HG02943 (cell line): ENCODE data around the gene ZNF329.
A peak's percentile ranks its signal among the peaks of the same experiment; 100 is the strongest.
"Not testable (repeated sequence)": the region's sequence is repeated elsewhere in the genome, so short reads cannot be mapped to it uniquely, and the experiment has no call there.

ENCODE experiments used
- ATAC-seq: cut with Tn5 transposase; IDR thresholded peaks from one replicate; pipeline ENCODE4 v1.9.1; 2021; ENCODE audit warnings: mild to moderate bottlenecking, low read depth, moderate library complexity; ENCODE audit not compliant: unreplicated experiment

Gene ZNF329

DNA sequence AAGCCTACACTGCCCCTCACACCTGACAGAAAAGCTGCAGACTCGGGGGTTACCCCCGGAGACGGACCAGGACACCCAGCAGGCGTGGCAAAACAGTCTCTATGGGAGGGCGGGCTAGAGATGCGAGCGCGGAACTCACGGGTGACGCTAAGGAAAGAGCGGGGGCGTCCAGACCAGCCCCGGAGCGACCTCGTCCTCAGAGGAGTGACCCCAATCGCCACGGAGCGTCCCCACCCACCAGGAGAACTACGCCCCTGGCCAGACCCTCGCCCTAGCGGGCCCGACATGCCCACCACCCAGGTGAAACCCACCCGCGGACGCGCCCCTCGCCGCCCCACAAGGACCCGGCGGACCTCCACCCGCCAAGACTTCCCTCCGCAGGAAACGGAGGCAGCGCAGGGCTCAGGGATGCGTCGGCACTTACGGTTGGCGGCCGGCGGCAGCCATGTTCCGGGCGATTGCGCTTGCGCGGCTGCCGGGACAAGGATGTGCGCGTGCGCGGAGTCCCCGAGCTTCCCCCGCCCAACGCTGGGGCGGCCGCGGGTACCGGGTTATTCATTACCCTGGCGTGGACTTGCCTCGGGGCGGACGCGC, at the start of gene ZNF329:
Gene ZNF329, minus strand, starts transcription at position 462 of the 594 bp plus-strand sequence. CDS start 21,286 bp downstream, outside the sequence.
- ATAC-seq = no peak

GRCh38 chr19:58196901-58197616, 46.5 kb upstream of the ZNF329 start:
- no peak for ATAC-seq

DNA sequence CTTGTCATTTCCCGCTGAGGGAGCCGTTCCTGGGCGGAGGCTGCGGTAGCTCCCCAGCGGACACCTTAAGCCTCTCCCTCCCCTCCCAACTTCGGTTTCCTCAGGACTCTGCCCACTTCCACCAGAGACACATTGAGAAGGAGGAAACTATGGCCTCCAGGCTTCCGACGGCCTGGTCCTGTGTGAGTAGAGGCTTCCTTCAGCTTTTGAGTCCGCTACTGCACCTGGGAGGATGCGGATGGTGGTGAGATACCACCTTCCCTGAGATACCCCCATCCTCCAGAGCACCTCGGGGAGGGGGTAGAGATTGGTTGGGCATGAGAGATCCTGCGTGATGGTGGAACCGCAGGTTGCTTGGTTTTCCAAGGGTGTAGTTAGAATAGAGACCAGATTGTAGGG, 33.2 kb upstream of the ZNF329 start:
- no peak for ATAC-seq

- peak; percentile 77 for ATAC-seq
These were observed 32.6 kb upstream of the ZNF329 start, which contains the start of gene ZNF274 for GRCh38 chr19:58182989-58183816. Gene ZNF274, plus strand, starts transcription at chr19:58183061. Its CDS starts 905 bp downstream, at chr19:58183966.

- no peak for ATAC-seq
These were observed 32.0 kb upstream of the ZNF329 start for GRCh38 chr19:58182577-58182988.

GRCh38 chr19:58181902-58182576, 31.4 kb upstream of the ZNF329 start:
- ATAC-seq = no peak

GRCh38 chr19:58170860-58171259, 20.3 kb upstream of the ZNF329 start:
- no peak for ATAC-seq

- ATAC-seq = no peak
These were observed 16.2 kb upstream of the ZNF329 start for GRCh38 chr19:58166708-58167280.

- ATAC-seq = no peak
These were observed 15.7 kb upstream of the ZNF329 start for GRCh38 chr19:58166268-58166667.

GRCh38 chr19:58157045-58157728, 6.6 kb upstream of the ZNF329 start:
- no peak for ATAC-seq

DNA sequence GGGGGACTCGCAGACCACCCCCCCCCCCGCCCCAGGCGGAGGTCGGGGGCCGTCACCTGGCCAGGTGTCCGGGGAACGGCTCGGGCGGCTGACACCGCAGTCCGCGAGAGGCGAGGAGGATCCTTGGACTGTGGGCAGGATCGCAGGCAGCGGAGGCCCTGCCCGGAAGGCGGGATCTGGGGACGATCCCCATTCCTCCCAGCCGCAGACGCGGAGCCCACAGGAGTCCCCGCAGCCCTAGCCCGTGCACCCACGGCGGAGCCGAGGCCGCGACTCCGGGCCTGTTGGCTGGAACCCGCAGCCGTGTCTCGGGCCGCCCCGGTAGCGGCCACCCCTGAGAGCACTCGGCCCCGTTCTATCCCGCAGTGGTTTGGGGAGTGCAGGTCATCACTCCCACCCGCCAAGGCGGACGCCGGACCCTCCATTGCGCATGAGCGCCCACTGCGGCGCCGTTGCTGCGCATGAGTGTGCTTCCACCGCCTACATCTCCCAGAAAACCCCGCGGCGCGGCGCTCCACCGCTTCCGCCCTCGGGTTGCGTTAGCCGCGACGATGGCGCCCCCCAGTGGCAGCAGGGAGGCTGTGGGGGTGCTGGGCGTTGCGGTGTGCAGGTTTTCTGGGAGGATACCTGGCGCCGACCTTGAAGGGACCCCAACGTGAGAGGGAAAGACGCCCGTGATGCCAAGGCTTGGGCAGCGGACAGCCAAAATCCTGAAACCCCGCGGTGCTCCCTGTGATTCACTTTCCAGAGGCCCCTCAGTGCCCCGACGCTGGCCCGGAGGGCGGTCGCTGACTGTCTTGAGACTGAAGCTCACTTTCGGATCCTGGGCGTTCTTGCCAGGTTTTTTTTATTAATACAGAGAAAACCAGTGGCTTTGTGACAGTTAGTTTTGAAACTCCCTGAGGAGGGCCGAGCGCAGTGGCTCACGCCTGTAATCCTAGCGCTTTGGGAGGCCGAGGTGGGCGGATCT, 4.4 kb upstream of the ZNF329 start:
- ATAC-seq = peak; percentile 47

GRCh38 chr19:58154287-58154678, 3.7 kb upstream of the ZNF329 start:
- ATAC-seq = no peak

DNA sequence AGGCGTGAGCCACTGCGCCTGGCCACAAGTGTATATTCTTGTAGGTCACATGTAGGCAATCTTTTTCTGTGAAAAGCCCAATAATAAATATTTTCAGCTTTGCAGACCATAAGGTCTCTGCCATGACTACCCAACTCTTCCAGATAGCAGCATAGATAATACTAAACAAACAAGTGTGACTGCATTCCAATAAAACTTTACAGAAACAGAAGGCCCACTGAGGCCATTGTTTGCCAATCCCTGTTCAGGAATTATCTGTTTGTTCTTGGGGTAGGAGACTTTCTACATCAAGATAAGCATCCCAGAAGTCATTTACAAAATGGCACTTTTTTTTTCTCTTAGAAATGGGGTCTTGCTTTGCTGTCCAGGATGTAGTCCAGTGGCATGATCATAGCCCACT, 2.8 kb upstream of the ZNF329 start:
- no peak for ATAC-seq

DNA sequence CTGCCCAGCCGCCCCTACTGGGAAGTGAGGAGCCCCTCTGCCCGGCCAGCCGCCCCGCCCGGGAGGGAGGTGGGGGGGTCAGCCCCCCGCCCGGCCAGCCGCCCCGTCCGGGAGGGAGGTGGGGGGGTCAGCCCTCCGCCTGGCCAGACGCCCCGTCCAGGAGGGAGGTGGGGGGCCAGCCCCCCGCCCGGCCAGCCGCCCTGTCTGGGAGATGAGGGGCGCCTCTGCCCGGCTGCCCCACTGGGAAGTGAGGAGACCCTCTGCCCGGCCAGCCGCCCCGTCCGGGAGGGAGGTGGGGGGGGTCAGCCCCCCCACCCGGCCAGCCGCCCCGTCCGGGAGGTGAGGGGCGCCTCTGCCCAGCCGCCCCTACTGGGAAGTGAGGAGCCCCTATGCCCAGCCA, 3.1 kb downstream of the ZNF329 start:
- not testable (repeated sequence) for ATAC-seq

GRCh38 chr19:58145849-58146248, 4.7 kb downstream of the ZNF329 start:
- ATAC-seq = no peak

- no peak for ATAC-seq
These were observed 16.3 kb downstream of the ZNF329 start for GRCh38 chr19:58134244-58134643.

GRCh38 chr19:58129284-58129683, 21.3 kb downstream of the ZNF329 start:
- ATAC-seq = no peak

DNA sequence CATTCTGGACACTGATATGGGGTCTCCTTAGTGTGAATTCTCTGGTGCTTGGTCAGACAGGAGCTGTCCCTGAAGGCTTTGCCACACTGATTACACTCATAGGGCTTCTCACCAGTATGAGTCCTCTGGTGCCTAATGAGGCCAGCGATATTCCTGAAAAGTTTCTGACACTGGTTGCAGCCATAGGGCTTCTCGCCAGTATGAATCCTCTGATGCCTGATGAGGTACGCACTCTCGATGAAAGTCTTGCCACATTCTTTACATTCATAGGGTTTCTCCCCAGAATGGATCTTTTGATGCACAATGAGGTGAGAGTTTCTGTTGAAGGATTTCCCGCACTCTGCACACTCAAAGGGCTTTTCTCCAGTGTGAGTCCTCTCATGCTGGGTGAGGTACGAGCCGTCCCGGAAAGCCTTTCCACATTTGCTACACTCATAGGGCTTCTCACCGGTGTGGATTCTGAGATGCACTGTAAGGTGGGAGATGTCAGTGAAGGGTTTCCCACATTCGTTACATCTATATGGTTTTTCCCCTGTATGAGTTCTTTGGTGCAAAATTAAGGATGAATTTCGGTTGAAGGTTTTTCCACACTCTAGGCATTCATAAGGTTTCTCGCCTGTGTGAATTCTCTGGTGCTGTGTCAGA, 22.4 kb downstream of the ZNF329 start:
- ATAC-seq = no peak
